ENCODE measurements around the gene RAD23A. TPM values are rescaled to one million over a fixed set of nuclear protein-coding genes. Genes with fewer than 3 reads are reported as not detected.

RAD23A gene
- total and polyA plus RNA-seq, 2 donors (not counting 1 experiment from before 2014, with no cell fraction given) = 46.2 to 72.2 TPM

- TF ChIP-seq CTCF (conservative IDR thresholded peaks at IDR 0.05 in 1 of 2, IDR thresholded peaks at IDR 0.05 in 1 of 2; ENCODE audit: low read depth in 1 of 2, low read length in 2 of 2) (no peak), EZH2 (IDR thresholded peaks at IDR 0.05; ENCODE audit: low read length, missing control alignments) (no peak)
- H3K79me2 ChIP-seq (ENCODE audit: control insufficient read depth, insufficient read depth, low read length) = no peaks in the 10 kb centered on the region
- no peaks in the 10 kb centered on the region for H4K20me1 ChIP-seq (ENCODE audit: control insufficient read depth, extremely low read depth, insufficient read depth, low read length)
- no peak within 1 kb of the TSS for H3K27ac ChIP-seq (ENCODE audit: insufficient read depth, low read length)
- H3K36me3 ChIP-seq (ENCODE audit: control insufficient read depth, insufficient read depth, low read length) = no peaks in the 10 kb centered on the region
- no peak within 1 kb of the TSS for H2AFZ ChIP-seq (ENCODE audit: low read length)
- H3K4me3 ChIP-seq (replicated peaks in 1 of 4; ENCODE audit: control extremely low read depth in 1 of 4, insufficient read depth in 1 of 4, low read depth in 3 of 4, low read length in 4 of 4) = no peak within 1 kb of the TSS
- no peaks in the 10 kb centered on the region for H3K9me3 ChIP-seq (ENCODE audit: control insufficient read depth, insufficient read depth, low read depth, low read length)
- H3K4me1 ChIP-seq (ENCODE audit: control insufficient read depth, extremely low read depth, insufficient read depth, low read length) = peaks cover 3% of the 10 kb centered on the region
- no peak within 1 kb of the TSS for H3K9ac ChIP-seq (ENCODE audit: insufficient read depth, low read length)
- no peak within 1 kb of the TSS for H3K4me2 ChIP-seq (ENCODE audit: extremely low read depth, insufficient read depth, low read length)
- no peaks in the 10 kb centered on the region for H3K27me3 ChIP-seq (ENCODE audit: control insufficient read depth, insufficient read depth, low read length)
- no peak for DNase-seq (ENCODE audit: low read depth in 2 of 2)
Observed at GRCh38 chr19:12969292-12969988, 23.8 kb downstream of the RAD23A start, which contains the start of gene DAND5. Gene DAND5, plus strand, starts transcription at chr19:12969576. Its CDS starts 85 bp downstream, at chr19:12969661.

DNA sequence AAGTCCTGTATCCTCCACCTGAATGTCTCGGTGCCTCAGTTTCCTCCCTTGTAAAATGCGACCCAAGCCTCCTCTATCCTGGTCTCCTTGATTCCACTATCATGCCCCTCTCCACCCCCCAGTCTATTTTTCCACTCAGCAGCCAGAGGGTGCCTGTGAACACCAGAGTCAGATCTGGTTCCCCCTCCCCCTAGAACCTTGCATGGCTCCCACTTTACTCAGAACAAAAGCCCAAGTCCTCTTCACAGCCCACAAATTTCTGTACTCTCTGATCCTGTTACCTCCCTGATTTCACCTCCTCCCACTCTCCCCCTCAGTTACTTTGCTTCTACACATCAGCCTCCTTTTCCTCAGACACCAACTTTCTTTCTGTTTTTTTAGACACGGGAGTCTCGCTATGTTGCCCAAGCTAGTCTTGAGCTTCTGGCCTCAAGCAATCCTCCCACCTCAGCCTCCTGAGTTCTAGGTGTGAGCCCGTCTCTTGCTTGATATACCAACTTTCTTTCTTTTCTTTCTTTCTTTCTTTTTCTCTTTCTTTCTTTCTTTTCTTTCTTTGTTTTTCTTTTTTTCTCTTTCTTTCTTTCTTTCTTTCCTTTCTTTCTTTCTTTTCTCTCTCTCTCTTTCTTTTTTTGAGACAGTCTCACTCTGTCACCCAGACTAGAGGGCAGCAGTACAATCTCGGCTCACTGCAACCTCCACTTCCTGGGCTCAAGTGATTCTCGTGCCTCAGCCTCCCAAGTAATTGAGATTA lies 24.6 kb downstream of the RAD23A start:
- no peaks in the 10 kb centered on the region for H3K4me1 ChIP-seq (ENCODE audit: control insufficient read depth, extremely low read depth, insufficient read depth, low read length)
- H3K9me3 ChIP-seq (ENCODE audit: control insufficient read depth, insufficient read depth, low read depth, low read length) = no peaks in the 10 kb centered on the region
- no peaks in the 10 kb centered on the region for H3K36me3 ChIP-seq (ENCODE audit: control insufficient read depth, insufficient read depth, low read length)
- no peak overlapping the region for H3K9ac ChIP-seq (ENCODE audit: insufficient read depth, low read length)
- no peaks in the 10 kb centered on the region for H3K27me3 ChIP-seq (ENCODE audit: control insufficient read depth, insufficient read depth, low read length)
- H3K4me2 ChIP-seq (ENCODE audit: extremely low read depth, insufficient read depth, low read length) = no peak overlapping the region
- H3K4me3 ChIP-seq (replicated peaks in 1 of 4; ENCODE audit: control extremely low read depth in 1 of 4, insufficient read depth in 1 of 4, low read depth in 3 of 4, low read length in 4 of 4) = no peak overlapping the region
- no peak overlapping the region for H3K27ac ChIP-seq (ENCODE audit: insufficient read depth, low read length)
- DNase-seq (ENCODE audit: low read depth in 2 of 2) = no peak
- H3K79me2 ChIP-seq (ENCODE audit: control insufficient read depth, insufficient read depth, low read length) = no peaks in the 10 kb centered on the region
- no peak for TF ChIP-seq EZH2 (IDR thresholded peaks at IDR 0.05; ENCODE audit: low read length, missing control alignments)
- TF ChIP-seq CTCF (conservative IDR thresholded peaks at IDR 0.05 in 1 of 2, IDR thresholded peaks at IDR 0.05 in 1 of 2; ENCODE audit: low read depth in 1 of 2, low read length in 2 of 2) = no peak
- H2AFZ ChIP-seq (ENCODE audit: low read length) = no peak overlapping the region
- H4K20me1 ChIP-seq (ENCODE audit: control insufficient read depth, extremely low read depth, insufficient read depth, low read length) = no peaks in the 10 kb centered on the region

DNA sequence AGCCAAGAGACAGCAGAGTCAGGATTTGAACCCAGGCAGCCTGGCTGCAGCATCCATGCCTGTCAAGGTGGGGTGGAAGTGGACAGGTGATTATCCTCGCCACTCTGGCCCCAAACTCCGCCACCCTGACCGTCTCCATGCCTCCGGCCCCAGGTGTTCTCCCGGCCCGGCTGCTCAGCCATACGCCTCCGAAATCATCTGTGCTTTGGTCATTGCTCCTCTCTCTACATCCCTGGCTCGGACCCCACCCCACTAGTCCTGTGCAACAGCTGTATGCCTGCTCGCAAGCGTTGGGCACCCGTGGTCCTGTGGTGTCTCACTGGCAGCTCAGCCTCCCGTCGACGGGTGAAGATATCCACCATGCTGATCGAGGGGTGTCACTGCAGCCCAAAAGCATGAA lies 27.6 kb downstream of the RAD23A start:
- Histone ChIP-seq H3K4me1 (ENCODE audit: control insufficient read depth, extremely low read depth, insufficient read depth, low read length) (no peaks in the 10 kb centered on the region), H3K27me3 (ENCODE audit: control insufficient read depth, insufficient read depth, low read length) (no peaks in the 10 kb centered on the region), H3K79me2 (ENCODE audit: control insufficient read depth, insufficient read depth, low read length) (no peaks in the 10 kb centered on the region), H3K27ac (ENCODE audit: insufficient read depth, low read length) (no peak overlapping the region), H4K20me1 (ENCODE audit: control insufficient read depth, extremely low read depth, insufficient read depth, low read length) (no peaks in the 10 kb centered on the region), H3K4me3 (replicated peaks in 1 of 4; ENCODE audit: control extremely low read depth in 1 of 4, insufficient read depth in 1 of 4, low read depth in 3 of 4, low read length in 4 of 4) (no peak overlapping the region), H3K9ac (ENCODE audit: insufficient read depth, low read length) (no peak overlapping the region), H3K9me3 (ENCODE audit: control insufficient read depth, insufficient read depth, low read depth, low read length) (no peaks in the 10 kb centered on the region), H3K4me2 (ENCODE audit: extremely low read depth, insufficient read depth, low read length) (no peak overlapping the region), H3K36me3 (ENCODE audit: control insufficient read depth, insufficient read depth, low read length) (no peaks in the 10 kb centered on the region), H2AFZ (ENCODE audit: low read length) (no peak overlapping the region)
- DNase-seq (ENCODE audit: low read depth in 2 of 2) = no peak
- TF ChIP-seq EZH2 (IDR thresholded peaks at IDR 0.05; ENCODE audit: low read length, missing control alignments) (no peak), CTCF (conservative IDR thresholded peaks at IDR 0.05 in 1 of 2, IDR thresholded peaks at IDR 0.05 in 1 of 2; ENCODE audit: low read depth in 1 of 2, low read length in 2 of 2) (no peak)
